HepG2 (cell line): ENCODE data around the gene PCED1B.

ENCODE experiments used
- ATRX ChIP-seq: sonication (generic); formaldehyde crosslinking; IDR thresholded peaks from 2 replicates; pipeline ENCODE4 v1.4.0; 2020; ENCODE audit warnings: missing genetic modification reagents, borderline replicate concordance
- NR1H2 ChIP-seq: sonication (generic); formaldehyde crosslinking; IDR thresholded peaks from 2 replicates; pipeline ENCODE4 v1.8.1; 2022; ENCODE audit warnings: low read depth, missing genetic modification reagents, borderline replicate concordance
- POLR2AphosphoS5 ChIP-seq: IDR thresholded peaks from 2 replicates; pipeline ENCODE4 v1.6.1; 2012; ENCODE audit warnings: low read depth, low read length
- RAD51 ChIP-seq: fragments of 450-650 bp; IDR thresholded peaks from 2 replicates; pipeline ENCODE4 v1.6.1; 2016; ENCODE audit warnings: borderline replicate concordance
- SP1 ChIP-seq, 2 experiments: fragments of 450-650 bp in 1 of 2; sonication (generic) in 1 of 2; formaldehyde crosslinking in 1 of 2; IDR thresholded peaks; 2 replicates each; pipeline versions ENCODE4 v1.4.0 to v1.6.1; 2016 to 2020; ENCODE audit warnings: missing genetic modification reagents in 1 of 2
- ZNF282 ChIP-seq: fragments of 450-650 bp; IDR thresholded peaks from 2 replicates; pipeline ENCODE4 v1.6.1; 2018; ENCODE audit not compliant: partially characterized antibody
- TF ChIP-seq, protein P1 (sequence below): sonication (generic); formaldehyde crosslinking; IDR thresholded peaks from one replicate; pipeline ENCODE4 v1.5.1; 2020; ENCODE audit warnings: mild to moderate bottlenecking, missing genetic modification reagents; ENCODE audit errors: not compliant biosample characterization
- TF ChIP-seq, protein P2 (sequence below): sonication (generic); formaldehyde crosslinking; IDR thresholded peaks from 2 replicates; pipeline ENCODE4 v1.5.0; 2020; ENCODE audit warnings: mild to moderate bottlenecking, missing genetic modification reagents, moderate library complexity

DNA sequence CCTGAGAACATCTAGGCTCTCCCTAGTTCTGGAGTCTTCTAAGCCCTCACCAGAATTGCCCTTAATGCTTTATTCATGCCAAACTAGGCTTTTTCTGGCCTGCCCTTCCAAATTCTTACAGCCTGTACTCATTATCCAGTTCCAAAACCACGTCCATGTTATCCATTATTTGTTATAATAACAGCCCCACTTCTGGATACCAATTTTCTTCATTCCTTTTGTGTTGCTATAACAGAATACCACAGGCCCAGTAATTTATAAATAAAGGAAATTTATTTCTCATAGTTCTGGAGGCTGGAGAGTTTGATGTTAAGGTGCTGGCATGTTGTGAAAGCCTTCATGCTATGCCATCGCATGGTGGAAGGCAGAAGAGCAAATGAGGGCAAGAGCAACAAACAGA lies 68.3 kb downstream of the PCED1B start:
- no peak for TF ChIP-seq ATRX
- no peak for TF ChIP-seq RAD51
- TF ChIP-seq, protein P1, sequence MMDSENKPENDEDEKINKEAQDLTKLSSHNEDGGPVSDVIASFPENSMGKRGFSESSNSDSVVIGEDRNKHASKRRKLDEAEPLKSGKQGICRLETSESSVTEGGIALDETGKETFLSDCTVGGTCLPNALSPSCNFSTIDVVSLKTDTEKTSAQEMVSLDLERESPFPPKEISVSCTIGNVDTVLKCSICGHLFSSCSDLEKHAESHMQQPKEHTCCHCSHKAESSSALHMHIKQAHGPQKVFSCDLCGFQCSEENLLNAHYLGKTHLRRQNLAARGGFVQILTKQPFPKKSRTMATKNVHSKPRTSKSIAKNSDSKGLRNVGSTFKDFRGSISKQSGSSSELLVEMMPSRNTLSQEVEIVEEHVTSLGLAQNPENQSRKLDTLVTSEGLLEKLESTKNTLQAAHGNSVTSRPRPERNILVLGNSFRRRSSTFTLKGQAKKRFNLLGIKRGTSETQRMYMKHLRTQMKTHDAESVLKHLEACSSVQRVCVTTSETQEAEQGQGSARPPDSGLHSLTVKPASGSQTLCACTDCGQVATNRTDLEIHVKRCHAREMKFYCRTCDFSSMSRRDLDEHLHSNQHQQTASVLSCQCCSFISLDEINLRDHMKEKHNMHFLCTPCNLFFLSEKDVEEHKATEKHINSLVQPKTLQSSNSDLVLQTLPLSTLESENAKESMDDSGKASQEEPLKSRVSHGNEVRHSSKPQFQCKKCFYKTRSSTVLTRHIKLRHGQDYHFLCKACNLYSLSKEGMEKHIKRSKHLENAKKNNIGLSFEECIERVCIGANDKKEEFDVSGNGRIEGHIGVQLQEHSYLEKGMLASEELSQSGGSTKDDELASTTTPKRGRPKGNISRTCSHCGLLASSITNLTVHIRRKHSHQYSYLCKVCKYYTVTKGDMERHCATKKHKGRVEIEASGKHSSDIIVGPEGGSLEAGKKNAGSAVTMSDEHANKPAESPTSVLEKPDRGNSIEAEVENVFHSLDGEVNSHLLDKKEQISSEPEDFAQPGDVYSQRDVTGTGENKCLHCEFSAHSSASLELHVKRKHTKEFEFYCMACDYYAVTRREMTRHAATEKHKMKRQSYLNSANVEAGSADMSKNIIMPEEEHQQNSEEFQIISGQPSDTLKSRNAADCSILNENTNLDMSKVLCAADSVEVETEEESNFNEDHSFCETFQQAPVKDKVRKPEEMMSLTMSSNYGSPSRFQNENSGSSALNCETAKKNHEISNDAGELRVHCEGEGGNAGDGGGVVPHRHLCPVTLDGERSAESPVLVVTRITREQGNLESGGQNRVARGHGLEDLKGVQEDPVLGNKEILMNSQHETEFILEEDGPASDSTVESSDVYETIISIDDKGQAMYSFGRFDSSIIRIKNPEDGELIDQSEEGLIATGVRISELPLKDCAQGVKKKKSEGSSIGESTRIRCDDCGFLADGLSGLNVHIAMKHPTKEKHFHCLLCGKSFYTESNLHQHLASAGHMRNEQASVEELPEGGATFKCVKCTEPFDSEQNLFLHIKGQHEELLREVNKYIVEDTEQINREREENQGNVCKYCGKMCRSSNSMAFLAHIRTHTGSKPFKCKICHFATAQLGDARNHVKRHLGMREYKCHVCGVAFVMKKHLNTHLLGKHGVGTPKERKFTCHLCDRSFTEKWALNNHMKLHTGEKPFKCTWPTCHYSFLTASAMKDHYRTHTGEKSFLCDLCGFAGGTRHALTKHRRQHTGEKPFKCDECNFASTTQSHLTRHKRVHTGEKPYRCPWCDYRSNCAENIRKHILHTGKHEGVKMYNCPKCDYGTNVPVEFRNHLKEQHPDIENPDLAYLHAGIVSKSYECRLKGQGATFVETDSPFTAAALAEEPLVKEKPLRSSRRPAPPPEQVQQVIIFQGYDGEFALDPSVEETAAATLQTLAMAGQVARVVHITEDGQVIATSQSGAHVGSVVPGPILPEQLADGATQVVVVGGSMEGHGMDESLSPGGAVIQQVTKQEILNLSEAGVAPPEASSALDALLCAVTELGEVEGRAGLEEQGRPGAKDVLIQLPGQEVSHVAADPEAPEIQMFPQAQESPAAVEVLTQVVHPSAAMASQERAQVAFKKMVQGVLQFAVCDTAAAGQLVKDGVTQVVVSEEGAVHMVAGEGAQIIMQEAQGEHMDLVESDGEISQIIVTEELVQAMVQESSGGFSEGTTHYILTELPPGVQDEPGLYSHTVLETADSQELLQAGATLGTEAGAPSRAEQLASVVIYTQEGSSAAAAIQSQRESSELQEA, result no peak
- TF ChIP-seq ZNF282, result no peak
- TF ChIP-seq SP1 (IDR thresholded peaks at IDR 0.05), result no peak
- TF ChIP-seq SP1 (CRISPR knock-in tag; IDR thresholded peaks at IDR 0.05), result no peak
- TF ChIP-seq, protein P2, sequence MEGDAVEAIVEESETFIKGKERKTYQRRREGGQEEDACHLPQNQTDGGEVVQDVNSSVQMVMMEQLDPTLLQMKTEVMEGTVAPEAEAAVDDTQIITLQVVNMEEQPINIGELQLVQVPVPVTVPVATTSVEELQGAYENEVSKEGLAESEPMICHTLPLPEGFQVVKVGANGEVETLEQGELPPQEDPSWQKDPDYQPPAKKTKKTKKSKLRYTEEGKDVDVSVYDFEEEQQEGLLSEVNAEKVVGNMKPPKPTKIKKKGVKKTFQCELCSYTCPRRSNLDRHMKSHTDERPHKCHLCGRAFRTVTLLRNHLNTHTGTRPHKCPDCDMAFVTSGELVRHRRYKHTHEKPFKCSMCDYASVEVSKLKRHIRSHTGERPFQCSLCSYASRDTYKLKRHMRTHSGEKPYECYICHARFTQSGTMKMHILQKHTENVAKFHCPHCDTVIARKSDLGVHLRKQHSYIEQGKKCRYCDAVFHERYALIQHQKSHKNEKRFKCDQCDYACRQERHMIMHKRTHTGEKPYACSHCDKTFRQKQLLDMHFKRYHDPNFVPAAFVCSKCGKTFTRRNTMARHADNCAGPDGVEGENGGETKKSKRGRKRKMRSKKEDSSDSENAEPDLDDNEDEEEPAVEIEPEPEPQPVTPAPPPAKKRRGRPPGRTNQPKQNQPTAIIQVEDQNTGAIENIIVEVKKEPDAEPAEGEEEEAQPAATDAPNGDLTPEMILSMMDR (CRISPR knock-in tag), result no peak
- TF ChIP-seq NR1H2 (CRISPR knock-in tag), result no peak
- TF ChIP-seq POLR2AphosphoS5, result no peak
